K562 (cell line): ENCODE results near the gene MPIG6B. TPM values are rescaled to one million over a fixed set of nuclear protein-coding genes. Genes with fewer than 3 reads are reported as not detected.
A peak's percentile ranks its signal among the peaks of the same experiment; 100 is the strongest.

ENCODE experiments used
- ATAC-seq: fragments of 200-7000 bp; cut with Tn5 transposase; 3 replicates; pipeline ENCODE4 v1.9.1; 2020; ENCODE audit warnings: moderate library complexity
- BruUV-seq: library from RNA; stranded (reverse); fragments of 400-500 nt; replicated peaks from 2 replicates; lab custom pipeline; 2021; lab: Mats Ljungman, UMichigan
- CTCF ChIA-PET: fragments of 300-600 bp; formaldehyde crosslinking; extraction: SDS; loops from one replicate; lab custom pipeline; 2021; ENCODE audit warnings: low intra/inter-chr PET ratio; lab: Yijun Ruan, JAX
- POLR2A ChIA-PET: fragments of 300-600, 350-650 bp; sonication (Branson Sonifier 250); formaldehyde crosslinking; extraction: SDS; loops from one replicate; lab custom pipeline; 2021; ENCODE audit warnings: antibody characterized with exemption, inconsistent platforms; lab: Yijun Ruan, JAX
- DNase-seq, 4 experiments: peaks; one replicate each; pipeline versions ENCODE4 v3.0.0 to v3.0.0-alpha.2; 2011 to 2018; ENCODE audit warnings: low spot score in 3 of 4, mixed read lengths in 3 of 4; ENCODE audit errors: extremely low read depth in 1 of 4
- FAIRE-seq: peaks from 2 replicates; lab custom pipeline; 2011; peaks lifted over from hg19 to GRCh38; lab: Jason Lieb, UNC
- H2AFZ ChIP-seq: 2 replicates; pipeline ENCODE4 v1.6.0; 2011; ENCODE audit warnings: low read depth, low read length, control low read depth, inconsistent platforms
- H3K27ac ChIP-seq: fragments of 200-600 bp; 3 replicates; pipeline ENCODE4 v1.8.0; 2011; ENCODE audit warnings: low read depth, mild to moderate bottlenecking, control low read depth, inconsistent platforms, low read length, moderate library complexity, mixed read lengths; ENCODE audit errors: extremely low read depth
- H3K27me3 ChIP-seq, 2 experiments: fragments of 300-600 bp in 1 of 2; 2 replicates in 1 of 2; 3 replicates in 1 of 2; pipeline versions ENCODE4 v1.6.0 to v1.8.0; 2011; ENCODE audit warnings: inconsistent platforms in 2 of 2, low read length in 2 of 2, mild to moderate bottlenecking in 1 of 2, mixed read lengths in 1 of 2, moderate library complexity in 1 of 2; ENCODE audit not compliant: control insufficient read depth in 2 of 2, insufficient read depth in 2 of 2
- H3K36me3 ChIP-seq: fragments of 300-600 bp; 3 replicates; pipeline ENCODE4 v1.8.0; 2011; ENCODE audit warnings: mild to moderate bottlenecking, low read length, inconsistent platforms; ENCODE audit not compliant: control insufficient read depth, insufficient read depth
- H3K4me1 ChIP-seq, 2 experiments: fragments of 200-600 bp in 1 of 2; replicated peaks in 1 of 2; 2 replicates in 1 of 2; 3 replicates in 1 of 2; pipeline versions ENCODE4 v1.5.1 to v1.8.0; 2011; ENCODE audit warnings: inconsistent platforms in 2 of 2, low read length in 2 of 2, mild to moderate bottlenecking in 1 of 2, mixed read lengths in 1 of 2, moderate library complexity in 1 of 2; ENCODE audit not compliant: control insufficient read depth in 2 of 2, insufficient read depth in 2 of 2
- H3K4me2 ChIP-seq: 2 replicates; pipeline ENCODE4 v1.6.1; 2011; ENCODE audit warnings: low read length, control low read depth, inconsistent platforms, mixed read lengths; ENCODE audit not compliant: insufficient read depth
- H3K4me3 ChIP-seq: fragments of 200-600 bp; sonication (generic), shearing (Covaris generic); 2 replicates; pipeline ENCODE4 v1.5.1; 2016; ENCODE audit warnings: control low read depth, inconsistent platforms
- H3K79me2 ChIP-seq: fragments of 200-600 bp; 3 replicates; pipeline ENCODE4 v1.8.0; 2011; ENCODE audit warnings: low read length, inconsistent platforms; ENCODE audit not compliant: control insufficient read depth, insufficient read depth
- H3K9ac ChIP-seq, 2 experiments: 2 replicates each; pipeline versions ENCODE4 v1.6.0 to v1.6.1; 2011; ENCODE audit warnings: low read depth in 2 of 2, low read length in 2 of 2, control low read depth in 1 of 2, inconsistent platforms in 1 of 2, mild to moderate bottlenecking in 1 of 2, mixed read lengths in 1 of 2; ENCODE audit not compliant: insufficient read depth in 1 of 2
- H3K9me1 ChIP-seq: one replicate; pipeline ENCODE4 v1.6.0; 2011; ENCODE audit warnings: inconsistent platforms, mild to moderate bottlenecking, low read length, moderate library complexity; ENCODE audit not compliant: control insufficient read depth, insufficient read depth
- H3K9me3 ChIP-seq: replicated peaks from 2 replicates; pipeline ENCODE4 v1.5.1; 2011; ENCODE audit warnings: low read depth, low read length, inconsistent platforms; ENCODE audit not compliant: control insufficient read depth, insufficient read depth
- H4K20me1 ChIP-seq: replicated peaks from 2 replicates; pipeline ENCODE4 v1.6.1; 2011; ENCODE audit warnings: low read length, inconsistent platforms, mixed read lengths; ENCODE audit not compliant: control insufficient read depth, insufficient read depth
- ARID2 ChIP-seq: fragments of 450-650 bp; IDR thresholded peaks from 2 replicates; pipeline ENCODE4 v1.6.1; 2017; ENCODE audit warnings: antibody characterized with exemption, mild to moderate bottlenecking
- ETS2 ChIP-seq: IDR thresholded peaks from 2 replicates; pipeline ENCODE4 v1.6.1; 2016; ENCODE audit warnings: borderline replicate concordance, missing genetic modification characterization, mild to moderate bottlenecking, moderate library complexity, missing compliant biosample characterization; ENCODE audit not compliant: poor library complexity, severe bottlenecking
- MCM7 ChIP-seq, 2 experiments: fragments of 450-650 bp; IDR thresholded peaks; 2 replicates each; pipeline ENCODE4 v1.6.1; 2016 to 2018
- MEF2D ChIP-seq: conservative IDR thresholded peaks from 2 replicates; pipeline ENCODE4 v1.6.1; 2016; ENCODE audit warnings: low read depth, missing genetic modification characterization, missing compliant biosample characterization
- MYNN ChIP-seq, 2 experiments: sonication (generic); formaldehyde crosslinking in 1 of 2; IDR thresholded peaks; 2 replicates each; pipeline versions ENCODE4 v1.5.0 to v1.6.1; 2016 to 2020; ENCODE audit warnings: antibody characterized with exemption in 1 of 2, missing genetic modification reagents in 1 of 2
- NFIX ChIP-seq: fragments of 250-450 bp; sonication (Bioruptor Pico); IDR thresholded peaks from 2 replicates; pipeline ENCODE4 v1.4.0; 2020; ENCODE audit warnings: low read depth, mild to moderate bottlenecking, moderate library complexity
- PHF20 ChIP-seq: fragments of 450-650 bp; IDR thresholded peaks from 2 replicates; pipeline ENCODE4 v1.6.1; 2018; ENCODE audit not compliant: partially characterized antibody
- PRDM10 ChIP-seq: fragments of 450-650 bp; IDR thresholded peaks from 2 replicates; pipeline ENCODE4 v1.6.1; 2018; ENCODE audit not compliant: partially characterized antibody
- PRMT5 ChIP-seq: sonication (generic); formaldehyde crosslinking; IDR thresholded peaks from 2 replicates; pipeline ENCODE4 v1.5.0; 2020; ENCODE audit warnings: missing genetic modification reagents
- SIN3A ChIP-seq, 2 experiments: fragments of 150-350 bp in 1 of 2; IDR thresholded peaks; 2 replicates each; pipeline ENCODE4 v1.6.1; 2011 to 2016; ENCODE audit warnings: borderline replicate concordance in 2 of 2, low read depth in 2 of 2, low read length in 2 of 2, mild to moderate bottlenecking in 2 of 2, moderate library complexity in 2 of 2; ENCODE audit not compliant: control insufficient read depth in 1 of 2
- ZBTB7A ChIP-seq: IDR thresholded peaks from 2 replicates; pipeline ENCODE4 v1.6.1; 2011; ENCODE audit warnings: low read depth, mild to moderate bottlenecking, low read length, moderate library complexity, borderline replicate concordance; ENCODE audit not compliant: control insufficient read depth
- ZFP91 ChIP-seq: sonication (generic); formaldehyde crosslinking; IDR thresholded peaks from 2 replicates; pipeline ENCODE4 v1.8.0; 2022; ENCODE audit warnings: mild to moderate bottlenecking, missing genetic modification reagents
- ZKSCAN8 ChIP-seq: fragments of 200-800 bp; sonication (Bioruptor generic); IDR thresholded peaks from 2 replicates; pipeline ENCODE4 v1.6.1; 2016; ENCODE audit warnings: missing genetic modification characterization, missing compliant biosample characterization
- ZNF146 ChIP-seq: IDR thresholded peaks from one replicate; pipeline ENCODE4 v1.6.1; 2018; ENCODE audit warnings: missing compliant biosample characterization; ENCODE audit not compliant: unreplicated experiment
- WGBS: fragments of 100-300 bp; shearing (Covaris generic); methylation state at CpG from one replicate; pipeline ENCODE4 v1.1.6; 2016; ENCODE audit warnings: low coverage, mixed read lengths; ENCODE audit not compliant: insufficient coverage; ENCODE audit errors: missing lambda C conversion rate; 5-methylcytosine and 5-hydroxymethylcytosine counted together
- in situ Hi-C: fragments of 300-500 bp; cut with MboI; formaldehyde crosslinking; loops from 4 replicates; pipeline ENCODE4 v1.15.0; 2018; ENCODE audit warnings: inconsistent platforms, mixed read lengths
- intact Hi-C: fragments of 100-400 bp; cut with micrococcal nuclease; formaldehyde crosslinking; loops from 2 replicates; pipeline ENCODE4 v1.14.2; 2022
- polyA plus RNA-seq, 8 experiments: library from polyadenylated mRNA; depleted of rRNA in 4 of 8; stranded (reverse) in 5 of 8; unstranded in 3 of 8; fragments of >200 nt; fragmentation: Nextera tagmentation in 2 of 8; fragmentation: Illumina TruSeq in 1 of 8; extraction: Ambion mirVana in 2 of 8; extraction: Trizol in 1 of 8; gene quantifications; 2 replicates each; pipeline versions ENCODE4 v1.2.1 to v1.2.3, GENCODE V29; 2011 to 2014; ENCODE audit warnings: inconsistent platforms in 1 of 8, missing spikeins in 1 of 8
- total RNA-seq, 7 experiments: library from RNA; depleted of rRNA in 6 of 7; stranded (reverse); fragments of >200 nt in 6 of 7; fragmentation: Illumina TruSeq in 2 of 7; extraction: Trizol in 2 of 7; gene quantifications; 2 replicates each; pipeline versions ENCODE4 v1.2.1 to v1.2.3, GENCODE V29; 2011 to 2021; ENCODE audit warnings: low replicate concordance in 1 of 7

Gene MPIG6B
- total and polyA plus RNA-seq, 9 of the 15 experiments (the other 6 are each of a cell fraction or from before 2014, with no cell fraction given) = 0.11 to 1.2 (median 0.28) TPM; not detected in 1

- no peaks in the 10 kb centered on the region for H3K9me3 ChIP-seq
- peak; percentile 100 for DNase-seq
- H3K36me3 ChIP-seq = peaks cover 34% of the 10 kb centered on the region
- no peaks in the 10 kb centered on the region for H3K27me3 ChIP-seq
- H3K9ac ChIP-seq = peak within 1 kb of the TSS; percentile 93 to 96
- intact Hi-C loops (loop anchor here (1.0 to 2.0 kb wide), 3 partner anchors 13 to 38 kb away; partner anchors contain the start of gene GPANK1), in situ Hi-C loops (no loop called here)
- peak within 1 kb of the TSS; percentile 93 for H3K27ac ChIP-seq
- H3K9me1 ChIP-seq = no peaks in the 10 kb centered on the region
- peaks cover 46% of the 10 kb centered on the region for H3K79me2 ChIP-seq
- H3K4me3 ChIP-seq = peak within 1 kb of the TSS; percentile 68
- peak within 1 kb of the TSS; percentile 91 for H2AFZ ChIP-seq
- peak within 1 kb of the TSS; percentile 87 for H3K4me2 ChIP-seq
- CTCF ChIA-PET = interaction anchor here (1.2 kb wide), 1 partner anchor 13 kb away, joined by 3 read pairs; no protein-coding TSS in a partner anchor
- BruUV-seq = TSS peak; percentile 92
- FAIRE-seq = peak; percentile 96
- 1% methylated on average over 54 of the region's 54 CpGs for WGBS
- ATAC-seq = peak; percentile 95
- H3K4me1 ChIP-seq = peaks cover 22 to 34% of the 10 kb centered on the region in 2 experiments
- POLR2A ChIA-PET = interaction anchor here (0.5 to 9.7 kb wide), 42 partner anchors 11 to 1269 kb away, joined by 3 to 158 read pairs (median 5); partner anchors contain the start of genes C6orf47, CLIC1, CSNK2B and GPANK1
- no peaks in the 10 kb centered on the region; the same call in 1 of the 2 replicates for H4K20me1 ChIP-seq
- TF ChIP-seq ETS2 (tag) (no peak), PRMT5 (peak; percentile 91; the same call in 1 of the 2 replicates), PRDM10 (peak; percentile 99), ZBTB7A (peak; percentile 63; the same call in 1 of the 2 replicates), ZKSCAN8 (0 out of 2 replicates have a peak, but pooled peaks have one; percentile 53), MEF2D (tag) (no peak), MYNN (IDR thresholded peaks at IDR 0.05) (0 out of 2 replicates have a peak, but pooled peaks have one; percentile 79), MYNN (CRISPR knock-in tag; IDR thresholded peaks at IDR 0.05) (no peak), ARID2 (peak; percentile 67), MCM7 (IDR thresholded peaks at IDR 0.05) (peak in 1 of 2 experiments; percentile 6; a peak in 1 of 4 replicates), PHF20 (peak; percentile 31), SIN3A (IDR thresholded peaks at IDR 0.05; ENCODE audit: borderline replicate concordance in 2 of 2, control insufficient read depth in 1 of 2, low read depth in 2 of 2, low read length in 2 of 2) (peak; percentile 71 to 95), ZNF146 (CRISPR knock-in tag) (no peak), ZFP91 (CRISPR knock-in tag) (peak; percentile 68), NFIX (no peak)
Measured at GRCh38 chr6:31702819-31703716, 20.1 kb upstream of the MPIG6B start, which contains the start of gene ABHD16A. TSS of gene ABHD16A (minus strand) at chr6:31703324. CDS start at chr6:31703281, 43 bp downstream.
